Stimulated activated CD8-positive, alpha-beta memory T cell treated with anti-CD3 and anti-CD28 coated beads, Interleukin-2, amount 100 ng/mL, for 1 hour (primary cell): ENCODE data around the gene E2F8.
"Not testable (repeated sequence)": the region's sequence is repeated elsewhere in the genome, so short reads cannot be mapped to it uniquely, and the experiment has no call there.

Source experiments
- DNase-seq, 2 donors: peaks; one replicate each; pipeline ENCODE4 v3.0.0-alpha.2; 2020; ENCODE audit warnings: low read depth in 2 of 2

Gene E2F8, protein sequence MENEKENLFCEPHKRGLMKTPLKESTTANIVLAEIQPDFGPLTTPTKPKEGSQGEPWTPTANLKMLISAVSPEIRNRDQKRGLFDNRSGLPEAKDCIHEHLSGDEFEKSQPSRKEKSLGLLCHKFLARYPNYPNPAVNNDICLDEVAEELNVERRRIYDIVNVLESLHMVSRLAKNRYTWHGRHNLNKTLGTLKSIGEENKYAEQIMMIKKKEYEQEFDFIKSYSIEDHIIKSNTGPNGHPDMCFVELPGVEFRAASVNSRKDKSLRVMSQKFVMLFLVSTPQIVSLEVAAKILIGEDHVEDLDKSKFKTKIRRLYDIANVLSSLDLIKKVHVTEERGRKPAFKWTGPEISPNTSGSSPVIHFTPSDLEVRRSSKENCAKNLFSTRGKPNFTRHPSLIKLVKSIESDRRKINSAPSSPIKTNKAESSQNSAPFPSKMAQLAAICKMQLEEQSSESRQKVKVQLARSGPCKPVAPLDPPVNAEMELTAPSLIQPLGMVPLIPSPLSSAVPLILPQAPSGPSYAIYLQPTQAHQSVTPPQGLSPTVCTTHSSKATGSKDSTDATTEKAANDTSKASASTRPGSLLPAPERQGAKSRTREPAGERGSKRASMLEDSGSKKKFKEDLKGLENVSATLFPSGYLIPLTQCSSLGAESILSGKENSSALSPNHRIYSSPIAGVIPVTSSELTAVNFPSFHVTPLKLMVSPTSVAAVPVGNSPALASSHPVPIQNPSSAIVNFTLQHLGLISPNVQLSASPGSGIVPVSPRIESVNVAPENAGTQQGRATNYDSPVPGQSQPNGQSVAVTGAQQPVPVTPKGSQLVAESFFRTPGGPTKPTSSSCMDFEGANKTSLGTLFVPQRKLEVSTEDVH

DNA sequence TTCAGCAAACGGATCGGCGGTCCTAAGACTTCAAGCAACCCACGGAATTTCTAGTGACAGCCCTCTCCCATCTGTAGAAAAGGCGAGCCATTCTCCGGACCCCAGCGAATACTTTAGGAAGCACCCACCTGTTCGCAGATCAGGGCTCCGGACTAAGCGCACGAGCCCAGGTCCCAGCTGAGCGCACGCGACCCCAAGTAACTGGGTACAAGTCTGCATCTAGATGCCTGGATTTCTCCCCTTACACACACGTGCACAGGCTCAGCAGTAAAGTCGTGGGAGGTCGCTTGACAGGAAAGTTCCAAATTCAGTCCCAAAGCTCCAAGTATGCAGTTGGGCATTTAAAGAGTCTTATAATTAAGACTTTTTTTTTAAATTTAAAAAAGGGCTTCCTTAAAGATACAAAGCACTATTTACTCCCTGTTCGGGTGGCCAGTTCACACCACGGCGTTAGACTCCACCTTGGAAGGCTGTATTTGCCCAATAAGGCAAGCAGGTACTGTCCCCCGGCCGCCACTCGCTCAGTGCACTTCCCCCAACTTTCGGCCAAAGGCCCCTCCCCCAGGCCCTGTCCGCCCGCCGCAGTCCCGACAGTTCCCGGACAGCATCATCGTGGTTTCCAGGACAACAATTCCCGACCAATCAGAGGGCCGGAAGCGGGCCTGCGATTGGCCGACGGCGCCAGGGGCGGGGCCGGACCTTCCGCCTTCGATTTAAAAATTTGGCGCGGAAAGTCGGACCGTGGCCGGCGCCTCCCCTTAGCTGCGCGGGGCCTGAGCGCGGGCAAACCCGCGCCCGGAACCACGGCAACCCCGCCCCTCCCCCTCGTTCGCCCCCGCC lies at the start of gene E2F8:
Gene E2F8 (minus strand): TSS at position 526 of the 840 bp plus-strand sequence. CDS start 824 bp downstream, outside the sequence.
- DNase-seq, result peak; percentile 55 to 64

- no peak for DNase-seq
Observed at GRCh38 chr11:19290356-19290755, 49.6 kb upstream of the E2F8 start.

GRCh38 chr11:19288256-19288655 lies 47.5 kb upstream of the E2F8 start:
- DNase-seq, result no peak

GRCh38 chr11:19286411-19286810 lies 45.7 kb upstream of the E2F8 start:
- no peak for DNase-seq

DNA sequence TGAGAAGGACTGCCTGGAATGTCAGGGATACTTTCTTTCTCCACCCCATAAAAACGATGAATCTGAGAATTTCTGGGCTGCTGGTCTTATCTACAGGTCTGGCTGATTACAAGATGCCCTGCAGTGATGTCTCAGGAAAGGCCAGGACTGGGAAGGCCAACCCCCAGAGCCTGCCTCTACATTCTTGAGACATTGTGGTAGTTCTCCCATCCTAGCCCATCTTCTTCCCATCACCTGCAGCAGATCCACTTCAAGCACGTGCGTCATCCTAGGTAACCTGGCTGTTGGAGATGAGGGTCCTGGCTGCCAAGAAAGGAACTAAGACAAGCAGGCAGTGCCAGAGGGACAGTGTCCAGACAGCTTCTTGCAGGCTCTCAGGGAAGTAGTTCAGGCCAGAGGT lies 44.1 kb upstream of the E2F8 start:
- DNase-seq, result no peak

GRCh38 chr11:19283991-19284390 lies 43.2 kb upstream of the E2F8 start:
- DNase-seq, result no peak

DNA sequence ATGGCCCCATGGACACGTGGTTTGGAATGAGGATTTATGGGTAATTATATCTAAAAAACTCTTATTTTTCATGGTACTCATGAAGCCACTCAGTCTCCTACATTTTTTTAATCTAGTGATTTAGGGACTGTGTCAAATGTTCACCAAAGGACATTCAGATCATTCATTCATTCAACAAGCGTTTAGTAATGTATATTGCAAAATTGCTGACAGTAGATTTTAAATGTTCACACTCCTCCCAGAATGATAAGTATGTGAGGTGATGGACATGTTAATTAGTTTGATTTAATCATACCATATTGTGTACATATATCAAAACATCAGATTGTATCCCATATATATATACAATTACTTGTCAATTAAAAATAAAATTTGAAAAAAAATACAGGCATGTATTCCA lies 40.8 kb upstream of the E2F8 start:
- no peak for DNase-seq

GRCh38 chr11:19281041-19281440 lies 40.3 kb upstream of the E2F8 start:
- no peak for DNase-seq

DNA sequence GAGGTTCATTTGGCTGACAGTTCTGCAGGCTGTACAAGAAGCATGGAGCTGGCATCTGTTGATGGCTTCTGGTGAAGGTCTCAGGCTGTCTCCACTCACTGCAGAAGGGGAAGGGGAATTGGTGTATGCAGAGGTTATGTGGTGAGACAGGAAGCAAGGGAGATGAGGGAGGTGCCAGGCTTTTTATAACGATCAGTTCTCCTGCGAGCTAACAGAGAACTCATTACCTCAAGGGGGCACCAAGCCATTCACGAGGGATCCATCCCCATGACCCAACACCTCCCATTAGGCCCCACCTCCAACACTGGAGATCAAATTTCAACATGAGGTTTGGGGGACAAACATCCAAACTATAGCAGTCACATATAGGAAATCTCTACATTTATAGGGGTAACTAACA lies 38.7 kb upstream of the E2F8 start:
- no peak for DNase-seq

DNA sequence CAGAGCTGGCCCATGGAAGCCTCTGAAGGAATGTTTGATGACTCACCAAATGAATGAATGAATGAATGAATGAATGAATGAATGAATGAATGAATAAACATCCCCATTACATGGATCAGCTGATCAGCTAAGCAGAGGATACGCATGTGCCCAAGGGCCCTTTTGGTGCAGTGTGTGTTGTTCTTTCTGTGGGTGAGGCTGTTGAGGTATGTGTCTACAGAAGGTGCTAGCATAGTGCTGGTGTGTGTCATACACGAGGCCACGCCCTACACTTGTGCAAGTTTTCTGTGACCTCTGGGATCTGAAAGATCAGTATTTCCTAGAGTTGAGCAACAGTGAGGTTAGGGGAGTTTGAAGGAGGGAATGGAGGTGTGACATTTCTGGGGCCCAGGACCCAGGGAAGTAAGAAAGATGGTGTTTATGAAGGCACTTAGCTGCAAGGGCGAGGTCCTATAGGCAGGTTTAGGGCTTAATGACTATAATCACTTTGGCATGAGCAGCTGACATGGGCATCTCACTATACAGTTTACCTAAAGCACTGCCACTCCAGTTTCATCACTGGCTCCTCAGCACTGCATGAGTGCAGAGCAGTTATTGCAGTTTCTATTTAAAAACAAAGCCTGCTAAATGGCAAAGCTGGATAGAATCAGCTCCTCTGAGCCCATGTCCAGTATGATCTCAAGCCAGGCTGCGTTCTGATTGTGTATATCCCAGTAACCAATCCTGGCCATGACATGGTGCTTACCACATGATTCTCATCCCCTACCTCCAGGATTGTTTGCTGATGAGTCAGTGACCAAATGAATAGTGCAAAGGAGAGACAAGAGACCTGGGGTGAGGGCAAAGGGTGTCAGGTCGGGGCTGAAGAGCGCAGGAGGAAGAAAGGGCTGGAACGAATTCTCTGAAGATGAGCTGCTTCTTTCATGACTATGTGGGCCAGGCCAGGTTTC lies 36.4 kb upstream of the E2F8 start:
- no peak for DNase-seq

- DNase-seq, result no peak
Observed at GRCh38 chr11:19275496-19275895, 34.8 kb upstream of the E2F8 start.

DNA sequence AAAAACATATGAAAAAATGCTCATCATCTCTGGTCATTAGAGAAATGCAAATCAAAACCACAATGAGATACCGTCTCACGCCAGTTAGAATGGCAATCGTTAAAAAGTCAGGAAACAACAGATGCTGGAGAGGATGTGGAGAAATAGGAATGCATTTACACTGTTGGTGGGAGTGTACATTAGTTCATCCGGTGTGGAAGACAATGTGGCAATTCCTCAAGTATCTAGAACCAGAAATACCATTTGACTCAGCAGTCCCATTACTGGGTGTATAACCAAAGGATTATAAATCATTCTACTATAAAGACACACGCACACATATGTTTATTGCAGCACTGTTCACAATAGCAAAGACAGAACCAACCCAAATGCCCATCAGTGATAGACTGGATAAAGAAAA lies 32.5 kb upstream of the E2F8 start:
- not testable (repeated sequence) for DNase-seq

- DNase-seq, result no peak
Observed at GRCh38 chr11:19268909-19269308, 28.2 kb upstream of the E2F8 start.

GRCh38 chr11:19267567-19267966 lies 26.8 kb upstream of the E2F8 start:
- DNase-seq, result no peak

DNA sequence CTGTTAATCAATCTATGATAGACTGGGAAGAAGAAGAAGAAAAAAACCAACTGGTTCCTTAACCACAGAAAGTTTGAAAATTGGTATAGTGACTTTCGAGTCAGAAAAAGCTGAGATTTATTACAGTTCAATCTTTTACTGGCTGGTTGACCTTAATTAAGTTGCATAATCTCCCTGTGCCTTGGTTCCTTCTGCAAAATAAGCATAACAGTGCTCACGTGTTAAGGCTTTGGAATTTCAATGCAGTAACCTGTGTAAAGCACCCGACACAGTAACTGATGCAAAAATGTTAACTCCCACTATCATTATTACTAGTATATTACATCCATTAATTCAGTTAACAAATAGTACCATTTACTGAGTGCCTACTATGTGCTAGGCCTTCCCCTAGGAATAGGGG lies 22.6 kb upstream of the E2F8 start:
- DNase-seq, result no peak

DNA sequence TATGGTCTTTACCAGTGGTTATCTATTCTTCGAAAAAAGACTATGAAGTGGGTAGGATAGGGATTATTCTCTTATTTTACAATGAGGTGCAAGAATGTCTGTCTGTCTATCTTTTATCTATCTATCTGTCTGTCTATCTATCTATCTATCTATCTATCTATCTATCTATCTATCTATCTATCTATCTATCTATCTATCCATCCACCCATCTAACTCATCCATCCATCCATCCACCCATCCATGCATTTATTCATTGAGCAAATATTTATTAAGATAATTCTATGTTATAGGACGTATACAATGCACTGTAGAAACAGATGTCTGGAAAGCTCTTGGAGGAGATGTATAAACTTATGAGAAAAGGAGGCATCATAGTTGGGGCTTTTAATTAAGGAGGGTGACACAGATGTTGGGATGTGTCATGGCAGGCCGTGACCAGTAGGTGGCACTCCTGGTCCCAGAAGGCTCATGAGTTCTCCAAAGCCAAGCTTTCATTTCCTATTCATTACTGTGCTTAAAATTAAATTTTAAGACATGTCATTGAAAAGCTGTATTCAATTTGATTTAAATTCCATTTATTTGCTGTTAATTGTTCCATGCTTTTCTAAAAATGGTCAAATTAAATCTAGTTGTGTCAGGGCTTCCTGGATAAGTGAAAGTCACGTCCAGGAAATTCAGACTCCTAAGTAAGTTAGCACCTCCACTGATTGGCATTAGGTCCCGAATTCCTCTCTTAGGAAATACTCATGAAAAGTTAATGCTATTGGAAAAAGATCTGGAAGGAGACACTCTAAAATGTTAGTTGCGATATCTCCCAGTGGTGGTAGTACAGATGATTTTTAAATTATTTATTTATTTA lies 19.0 kb upstream of the E2F8 start:
- peak; percentile 27 to 29 for DNase-seq

GRCh38 chr11:19258641-19259230 lies 18.0 kb upstream of the E2F8 start:
- no peak for DNase-seq

GRCh38 chr11:19254441-19254840 lies 13.7 kb upstream of the E2F8 start:
- not testable (repeated sequence) for DNase-seq

GRCh38 chr11:19253817-19254216 lies 13.1 kb upstream of the E2F8 start:
- no peak for DNase-seq
